Osteoblast (primary cell): Measurements from ENCODE around the gene RUNX3. TPM values are rescaled to one million over a fixed set of nuclear protein-coding genes. Genes with fewer than 3 reads are reported as not detected.
A peak's percentile ranks its signal among the peaks of the same experiment; 100 is the strongest.

Experiments used
- DNase-seq: peaks from one replicate; pipeline ENCODE4 v3.0.0; 2011; ENCODE audit warnings: low spot score, mixed read lengths; ENCODE audit not compliant: insufficient read length; ENCODE audit errors: missing footprints
- H2AFZ ChIP-seq: 2 replicates; pipeline ENCODE4 v1.6.0; 2011; ENCODE audit warnings: mild to moderate bottlenecking, low read length
- H3K27ac ChIP-seq: 2 replicates; pipeline ENCODE4 v1.5.1; 2011; ENCODE audit warnings: mild to moderate bottlenecking, low read depth, low read length, moderate library complexity
- H3K27me3 ChIP-seq: 2 replicates; pipeline ENCODE4 v1.6.0; 2012; ENCODE audit warnings: mild to moderate bottlenecking, control low read depth, inconsistent platforms, low read length, moderate library complexity; ENCODE audit not compliant: insufficient read depth
- H3K36me3 ChIP-seq: 2 replicates; pipeline ENCODE4 v1.5.1; 2011; ENCODE audit warnings: mild to moderate bottlenecking, low read length, control low read depth, moderate library complexity; ENCODE audit not compliant: insufficient read depth
- H3K4me1 ChIP-seq: 2 replicates; pipeline ENCODE4 v1.5.1; 2011; ENCODE audit warnings: mild to moderate bottlenecking, low read length, control low read depth, moderate library complexity; ENCODE audit not compliant: insufficient read depth
- H3K4me2 ChIP-seq: 2 replicates; pipeline ENCODE4 v1.6.0; 2011; ENCODE audit warnings: mild to moderate bottlenecking, low read length; ENCODE audit not compliant: insufficient read depth
- H3K4me3 ChIP-seq: fragments of 200-600 bp; sonication (generic); 3 replicates; pipeline ENCODE4 v1.5.1; 2012; ENCODE audit warnings: mild to moderate bottlenecking, low read length, inconsistent platforms; ENCODE audit not compliant: insufficient read depth
- H3K79me2 ChIP-seq: 2 replicates; pipeline ENCODE4 v1.6.0; 2012; ENCODE audit warnings: mild to moderate bottlenecking, low read length, control low read depth, inconsistent platforms; ENCODE audit not compliant: insufficient read depth
- H3K9me3 ChIP-seq: 2 replicates; pipeline ENCODE4 v1.5.1; 2011; ENCODE audit warnings: low read depth, low read length, control low read depth
- H4K20me1 ChIP-seq: 2 replicates; pipeline ENCODE4 v1.6.0; 2012; ENCODE audit warnings: mild to moderate bottlenecking, low read length, control low read depth; ENCODE audit not compliant: insufficient read depth
- total RNA-seq: library from RNA; depleted of rRNA; stranded (reverse); fragments of >200 nt; gene quantifications from 2 replicates; pipeline ENCODE4 v1.2.3, GENCODE V29; 2012
- TF ChIP-seq, protein P1 (sequence below): IDR thresholded peaks from 2 replicates; pipeline ENCODE4 v1.5.1; 2011; ENCODE audit warnings: mild to moderate bottlenecking, low read depth, low read length, moderate library complexity; ENCODE audit errors: extremely low read depth

Gene RUNX3
- total RNA-seq, 1 donor = 3.6 TPM

GRCh38 chr1:24859063-24860010, 70.7 kb downstream of the RUNX3 start:
- no peaks in the 10 kb centered on the region for H3K79me2 ChIP-seq
- peaks cover 11% of the 10 kb centered on the region for H3K4me1 ChIP-seq
- no peak overlapping the region for H3K27ac ChIP-seq
- DNase-seq = no peak
- H3K9me3 ChIP-seq = no peaks in the 10 kb centered on the region
- H3K4me2 ChIP-seq = no peak overlapping the region
- no peak overlapping the region for H2AFZ ChIP-seq
- no peak overlapping the region for H3K4me3 ChIP-seq
- H4K20me1 ChIP-seq = no peaks in the 10 kb centered on the region
- H3K36me3 ChIP-seq = no peaks in the 10 kb centered on the region
- TF ChIP-seq, protein P1, sequence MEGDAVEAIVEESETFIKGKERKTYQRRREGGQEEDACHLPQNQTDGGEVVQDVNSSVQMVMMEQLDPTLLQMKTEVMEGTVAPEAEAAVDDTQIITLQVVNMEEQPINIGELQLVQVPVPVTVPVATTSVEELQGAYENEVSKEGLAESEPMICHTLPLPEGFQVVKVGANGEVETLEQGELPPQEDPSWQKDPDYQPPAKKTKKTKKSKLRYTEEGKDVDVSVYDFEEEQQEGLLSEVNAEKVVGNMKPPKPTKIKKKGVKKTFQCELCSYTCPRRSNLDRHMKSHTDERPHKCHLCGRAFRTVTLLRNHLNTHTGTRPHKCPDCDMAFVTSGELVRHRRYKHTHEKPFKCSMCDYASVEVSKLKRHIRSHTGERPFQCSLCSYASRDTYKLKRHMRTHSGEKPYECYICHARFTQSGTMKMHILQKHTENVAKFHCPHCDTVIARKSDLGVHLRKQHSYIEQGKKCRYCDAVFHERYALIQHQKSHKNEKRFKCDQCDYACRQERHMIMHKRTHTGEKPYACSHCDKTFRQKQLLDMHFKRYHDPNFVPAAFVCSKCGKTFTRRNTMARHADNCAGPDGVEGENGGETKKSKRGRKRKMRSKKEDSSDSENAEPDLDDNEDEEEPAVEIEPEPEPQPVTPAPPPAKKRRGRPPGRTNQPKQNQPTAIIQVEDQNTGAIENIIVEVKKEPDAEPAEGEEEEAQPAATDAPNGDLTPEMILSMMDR = no peak
- H3K27me3 ChIP-seq = no peaks in the 10 kb centered on the region

DNA sequence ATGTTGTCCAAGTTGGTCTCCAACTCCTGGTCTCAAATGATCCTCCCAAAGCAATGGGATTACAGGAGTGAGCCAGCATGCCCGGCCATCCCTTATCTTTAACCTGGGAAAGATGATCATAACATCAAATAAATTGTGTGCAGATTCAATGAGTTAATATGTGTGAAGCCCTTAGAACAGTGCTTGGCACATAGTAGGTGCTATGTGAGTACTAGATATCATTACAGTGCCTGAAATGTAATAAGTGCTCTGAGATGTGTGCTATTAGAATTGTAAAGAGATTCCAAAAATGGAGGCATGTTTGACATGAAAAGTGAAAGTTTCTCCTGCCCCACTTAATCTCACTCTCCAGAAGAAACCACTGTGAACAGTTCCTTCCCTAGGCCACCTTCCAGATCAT, 71.8 kb downstream of the RUNX3 start:
- no peaks in the 10 kb centered on the region for H3K79me2 ChIP-seq
- DNase-seq = no peak
- H3K4me1 ChIP-seq = peaks cover 11% of the 10 kb centered on the region
- no peaks in the 10 kb centered on the region for H3K27me3 ChIP-seq
- TF ChIP-seq, protein P1 = no peak
- H4K20me1 ChIP-seq = no peaks in the 10 kb centered on the region
- no peak overlapping the region for H3K4me3 ChIP-seq
- H2AFZ ChIP-seq = no peak overlapping the region
- no peaks in the 10 kb centered on the region for H3K36me3 ChIP-seq
- no peak overlapping the region for H3K27ac ChIP-seq
- H3K4me2 ChIP-seq = no peak overlapping the region
- no peaks in the 10 kb centered on the region for H3K9me3 ChIP-seq

DNA sequence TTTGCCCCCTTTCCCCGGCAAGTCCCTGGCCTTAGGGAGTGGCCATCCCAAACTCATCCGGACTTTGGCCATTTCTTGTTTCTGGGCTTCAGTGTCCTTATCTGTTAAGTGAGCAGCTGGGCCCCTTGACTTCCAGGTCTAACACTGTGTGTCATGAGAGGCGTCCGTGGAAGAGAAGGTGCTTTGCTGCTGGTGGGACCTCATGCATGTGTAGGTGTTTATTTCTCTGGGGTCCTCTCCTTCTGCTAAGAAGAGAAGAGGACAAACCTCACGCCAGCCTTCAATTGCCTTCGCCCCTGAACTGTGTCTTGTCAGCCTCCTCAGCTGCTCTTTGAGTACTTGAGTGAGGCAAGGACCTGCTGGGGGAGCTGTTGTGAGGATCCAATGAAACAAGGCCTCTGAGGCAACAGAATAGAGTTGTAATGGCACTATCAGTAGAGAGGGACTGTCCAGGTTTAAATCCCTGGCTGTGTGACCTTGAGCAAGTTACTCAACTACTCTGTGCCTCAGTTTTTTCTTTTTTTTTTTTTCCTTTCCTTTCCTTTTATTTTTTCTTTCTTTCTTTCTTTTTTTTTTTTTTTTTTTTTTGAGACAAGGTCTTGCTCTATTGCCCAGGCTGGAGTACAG, 72.5 kb downstream of the RUNX3 start:
- no peaks in the 10 kb centered on the region for H3K36me3 ChIP-seq
- H3K4me3 ChIP-seq = no peak overlapping the region
- H3K4me1 ChIP-seq = peaks cover 11% of the 10 kb centered on the region
- no peak overlapping the region for H3K27ac ChIP-seq
- DNase-seq = no peak
- H4K20me1 ChIP-seq = no peaks in the 10 kb centered on the region
- H3K4me2 ChIP-seq = no peak overlapping the region
- TF ChIP-seq, protein P1 = peak; percentile 9
- H3K79me2 ChIP-seq = no peaks in the 10 kb centered on the region
- H3K9me3 ChIP-seq = no peaks in the 10 kb centered on the region
- no peak overlapping the region for H2AFZ ChIP-seq
- no peaks in the 10 kb centered on the region for H3K27me3 ChIP-seq
